Stimulated activated CD8-positive, alpha-beta memory T cell treated with anti-CD3 and anti-CD28 coated beads, Interleukin-7, amount 100 ng/mL, for 24 hours (primary cell): ENCODE results near the gene CADM2.

Experiments
- DNase-seq: peaks from one replicate; pipeline ENCODE4 v3.0.0-alpha.2; 2020; ENCODE audit warnings: low read depth

The CADM2 gene

GRCh38 chr3:85808755-85809154, 850.0 kb downstream of the CADM2 start:
- DNase-seq: no peak

- DNase-seq: no peak
These were observed 862.5 kb downstream of the CADM2 start for GRCh38 chr3:85821130-85821756.

GRCh38 chr3:85835857-85836440, 877.2 kb downstream of the CADM2 start:
- no peak for DNase-seq

GRCh38 chr3:85837402-85837801, 878.6 kb downstream of the CADM2 start:
- no peak for DNase-seq

- DNase-seq: no peak
These were observed 880.1 kb downstream of the CADM2 start for GRCh38 chr3:85838921-85839320.

GRCh38 chr3:85842081-85842480, 883.3 kb downstream of the CADM2 start:
- DNase-seq: no peak

- DNase-seq: no peak
These were observed 888.2 kb downstream of the CADM2 start for GRCh38 chr3:85846940-85847339.

- no peak for DNase-seq
These were observed 892.3 kb downstream of the CADM2 start for GRCh38 chr3:85851071-85851470.

GRCh38 chr3:85853805-85854204, 895.0 kb downstream of the CADM2 start:
- DNase-seq: no peak

GRCh38 chr3:85862893-85863455, 904.2 kb downstream of the CADM2 start:
- DNase-seq: no peak

GRCh38 chr3:85864896-85865295, 906.1 kb downstream of the CADM2 start:
- DNase-seq: no peak

GRCh38 chr3:85867072-85867471, 908.3 kb downstream of the CADM2 start:
- DNase-seq: no peak

- no peak for DNase-seq
These were observed 916.8 kb downstream of the CADM2 start for GRCh38 chr3:85875589-85875988.

GRCh38 chr3:85877631-85878030, 918.8 kb downstream of the CADM2 start:
- DNase-seq: no peak

- DNase-seq: no peak
These were observed 923.1 kb downstream of the CADM2 start for GRCh38 chr3:85881833-85882393.

GRCh38 chr3:85890043-85890555, 931.3 kb downstream of the CADM2 start:
- DNase-seq: no peak

- DNase-seq: no peak
These were observed 944.6 kb downstream of the CADM2 start for GRCh38 chr3:85903434-85903833.

- no peak for DNase-seq
These were observed 954.2 kb downstream of the CADM2 start for GRCh38 chr3:85912980-85913379.

GRCh38 chr3:85922374-85922773, 963.6 kb downstream of the CADM2 start:
- DNase-seq: no peak

- no peak for DNase-seq
These were observed 971.9 kb downstream of the CADM2 start for GRCh38 chr3:85930718-85931117.

GRCh38 chr3:85933326-85933725, 974.5 kb downstream of the CADM2 start:
- DNase-seq: no peak

GRCh38 chr3:85935171-85935570, 976.4 kb downstream of the CADM2 start:
- no peak for DNase-seq

- DNase-seq: no peak
These were observed 980.3 kb downstream of the CADM2 start for GRCh38 chr3:85939074-85939482.
